Kidney epithelial cell (primary cell): ENCODE results near the gene CAPN9. TPM values are rescaled to one million over a fixed set of nuclear protein-coding genes. Genes with fewer than 3 reads are reported as not detected.
"Not testable (repeated sequence)": the region's sequence is repeated elsewhere in the genome, so short reads cannot be mapped to it uniquely, and the experiment has no call there.

Source experiments
- DNase-seq: peaks from one replicate; pipeline ENCODE4 v3.0.0-alpha.2; 2010; ENCODE audit warnings: low read depth
- H3K27me3 ChIP-seq: 2 replicates; pipeline ENCODE4 v1.6.0; 2011; ENCODE audit warnings: low read length; ENCODE audit not compliant: control insufficient read depth, insufficient read depth
- H3K36me3 ChIP-seq: 2 replicates; pipeline ENCODE4 v1.5.1; 2011; ENCODE audit warnings: low read length; ENCODE audit not compliant: control insufficient read depth, insufficient read depth
- H3K4me3 ChIP-seq: 2 replicates; pipeline ENCODE4 v1.5.1; 2011; ENCODE audit warnings: low read depth, mild to moderate bottlenecking, control low read depth, low read length
- CTCF ChIP-seq: IDR thresholded peaks from 2 replicates; pipeline ENCODE4 v1.5.1; 2011; ENCODE audit warnings: mild to moderate bottlenecking, moderate library complexity, low read length, control low read depth, inconsistent platforms; ENCODE audit not compliant: insufficient read depth, poor library complexity, severe bottlenecking
- total RNA-seq: library from RNA; depleted of rRNA; stranded (reverse); fragments of >200 nt; gene quantifications from 2 replicates; pipeline ENCODE4 v1.2.3, GENCODE V29; 2015

Gene CAPN9
- total RNA-seq, 1 donor from 2014 or later: 0.04 TPM

- Histone ChIP-seq H3K36me3 (no peaks in the 10 kb centered on the region), H3K4me3 (no peak overlapping the region), H3K27me3 (no peaks in the 10 kb centered on the region)
- TF ChIP-seq CTCF: no peak
- DNase-seq: no peak
Observed at GRCh38 chr1:230836793-230837192, 89.6 kb downstream of the CAPN9 start.

- no peak overlapping the region for H3K4me3 ChIP-seq
- no peaks in the 10 kb centered on the region for H3K27me3 ChIP-seq
- H3K36me3 ChIP-seq: no peaks in the 10 kb centered on the region
- TF ChIP-seq CTCF: no peak
- no peak for DNase-seq
Observed at GRCh38 chr1:230839173-230839572, 92.0 kb downstream of the CAPN9 start.

GRCh38 chr1:230842801-230843200, 95.6 kb downstream of the CAPN9 start:
- no peaks in the 10 kb centered on the region for H3K27me3 ChIP-seq
- TF ChIP-seq CTCF: no peak
- H3K36me3 ChIP-seq: no peaks in the 10 kb centered on the region
- no peak overlapping the region for H3K4me3 ChIP-seq
- DNase-seq: no peak

- H3K36me3 ChIP-seq: no peaks in the 10 kb centered on the region
- no peak for TF ChIP-seq CTCF
- H3K27me3 ChIP-seq: no peaks in the 10 kb centered on the region
- H3K4me3 ChIP-seq: no peak overlapping the region
- no peak for DNase-seq
Observed at GRCh38 chr1:230843503-230844309, 96.5 kb downstream of the CAPN9 start.

- H3K4me3 ChIP-seq: no peak overlapping the region
- DNase-seq: no peak
- no peak for TF ChIP-seq CTCF
- no peaks in the 10 kb centered on the region for H3K27me3 ChIP-seq
- H3K36me3 ChIP-seq: no peaks in the 10 kb centered on the region
Observed at GRCh38 chr1:230844561-230844960, 97.4 kb downstream of the CAPN9 start.

- not testable (repeated sequence) for H3K4me3 ChIP-seq, H3K27me3 ChIP-seq, DNase-seq
Observed at GRCh38 chr1:230845184-230845583, 98.0 kb downstream of the CAPN9 start.

More at GRCh38 chr1:230845184-230845583, 98.0 kb downstream of the CAPN9 start:
- H3K36me3 ChIP-seq: not testable (repeated sequence)
